ENCODE data around the gene WNK1. TPM values are rescaled to one million over a fixed set of nuclear protein-coding genes. Genes with fewer than 3 reads are reported as not detected.

Gene WNK1
- total RNA-seq, 1 donor from 2014 or later, result 366 TPM

- Histone ChIP-seq H3K9me3 (no peaks in the 10 kb centered on the region), H3K36me3 (peaks cover 0 to 50% of the 10 kb centered on the region in 2 donors), H3K27me3 (no peaks in the 10 kb centered on the region), H3K4me3 (no peak overlapping the region), H3K27ac (no peak overlapping the region), H3K4me1 (no peaks in the 10 kb centered on the region)
- intact Hi-C loops (cut with DNase I), result no loop called here
- TF ChIP-seq CTCF (IDR thresholded peaks at IDR 0.05) (no peak), POLR2AphosphoS5 (IDR thresholded peaks at IDR 0.05; ENCODE audit: insufficient read depth in 1 of 2, low read depth in 1 of 2) (no peak), POLR2A (IDR thresholded peaks at IDR 0.05) (no peak)
- no peak for DNase-seq (ENCODE audit: extremely low spot score in 2 of 2)
Observed at GRCh38 chr12:913919-914698, 161.7 kb downstream of the WNK1 start.

- no peaks in the 10 kb centered on the region for H3K9me3 ChIP-seq
- H3K4me1 ChIP-seq, result no peaks in the 10 kb centered on the region
- DNase-seq (ENCODE audit: extremely low spot score in 2 of 2), result no peak
- no peak overlapping the region for H3K27ac ChIP-seq
- peaks cover 0 to 41% of the 10 kb centered on the region in 2 donors for H3K36me3 ChIP-seq
- no peak overlapping the region for H3K4me3 ChIP-seq
- H3K27me3 ChIP-seq, result no peaks in the 10 kb centered on the region
- intact Hi-C loops (cut with DNase I), result no loop called here
- TF ChIP-seq POLR2AphosphoS5 (IDR thresholded peaks at IDR 0.05; ENCODE audit: insufficient read depth in 1 of 2, low read depth in 1 of 2) (no peak), POLR2A (IDR thresholded peaks at IDR 0.05) (no peak), CTCF (IDR thresholded peaks at IDR 0.05) (no peak)
Observed at GRCh38 chr12:915090-915489, 162.7 kb downstream of the WNK1 start.

DNA sequence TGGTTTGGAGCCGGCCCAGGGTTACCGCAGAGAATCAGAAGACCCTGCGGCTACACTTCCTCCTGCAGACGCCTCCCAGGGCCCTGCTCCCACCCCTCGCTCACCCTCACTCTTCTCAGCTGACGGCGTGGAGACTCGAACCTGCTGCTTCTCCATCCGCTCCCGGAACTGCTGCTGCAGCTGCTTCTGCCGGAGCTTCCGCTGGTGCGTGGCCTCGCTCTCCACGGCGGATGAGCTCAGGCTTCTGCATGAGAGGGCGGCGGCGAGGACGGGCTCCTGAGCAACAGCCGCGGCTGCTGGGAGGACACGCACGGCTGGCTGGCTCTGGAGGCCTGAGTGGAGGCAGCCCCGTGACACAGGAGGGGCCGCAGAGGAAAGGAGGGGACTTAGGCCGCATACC, 163.9 kb downstream of the WNK1 start:
- Histone ChIP-seq H3K27ac (no peak overlapping the region), H3K27me3 (no peaks in the 10 kb centered on the region), H3K9me3 (no peaks in the 10 kb centered on the region), H3K4me1 (no peaks in the 10 kb centered on the region), H3K36me3 (peaks cover 0 to 34% of the 10 kb centered on the region in 2 donors), H3K4me3 (no peak overlapping the region)
- intact Hi-C loops (cut with DNase I), result no loop called here
- TF ChIP-seq POLR2A (IDR thresholded peaks at IDR 0.05) (no peak), CTCF (IDR thresholded peaks at IDR 0.05) (no peak), POLR2AphosphoS5 (IDR thresholded peaks at IDR 0.05; ENCODE audit: insufficient read depth in 1 of 2, low read depth in 1 of 2) (no peak)
- no peak for DNase-seq (ENCODE audit: extremely low spot score in 2 of 2)

- Histone ChIP-seq H3K36me3 (peaks cover 0 to 27% of the 10 kb centered on the region in 2 donors), H3K27me3 (no peaks in the 10 kb centered on the region), H3K9me3 (no peaks in the 10 kb centered on the region), H3K4me1 (no peaks in the 10 kb centered on the region), H3K27ac (no peak overlapping the region), H3K4me3 (no peak overlapping the region)
- no peak for TF ChIP-seq POLR2A (IDR thresholded peaks at IDR 0.05)
- no peak for TF ChIP-seq POLR2AphosphoS5 (IDR thresholded peaks at IDR 0.05; ENCODE audit: insufficient read depth in 1 of 2, low read depth in 1 of 2)
- TF ChIP-seq CTCF (IDR thresholded peaks at IDR 0.05), result no peak
- DNase-seq (ENCODE audit: extremely low spot score in 2 of 2), result no peak
- intact Hi-C loops (cut with DNase I), result no loop called here
Observed at GRCh38 chr12:916712-917445, 164.5 kb downstream of the WNK1 start.

GRCh38 chr12:920676-921075, 168.3 kb downstream of the WNK1 start:
- H3K4me1 ChIP-seq, result no peaks in the 10 kb centered on the region
- no peaks in the 10 kb centered on the region for H3K9me3 ChIP-seq
- intact Hi-C loops (cut with DNase I), result no loop called here
- no peak overlapping the region for H3K27ac ChIP-seq
- H3K27me3 ChIP-seq, result no peaks in the 10 kb centered on the region
- no peak for TF ChIP-seq CTCF (IDR thresholded peaks at IDR 0.05)
- no peak for TF ChIP-seq POLR2A (IDR thresholded peaks at IDR 0.05)
- TF ChIP-seq POLR2AphosphoS5 (IDR thresholded peaks at IDR 0.05; ENCODE audit: insufficient read depth in 1 of 2, low read depth in 1 of 2), result no peak
- peaks cover 0 to 26% of the 10 kb centered on the region in 2 donors for H3K36me3 ChIP-seq
- no peak for DNase-seq (ENCODE audit: extremely low spot score in 2 of 2)
- H3K4me3 ChIP-seq, result no peak overlapping the region

All from vagina (tissue), 2 donors.